ENCODE measurements around the gene SDC4.
A peak's percentile ranks its signal among the peaks of the same experiment; 100 is the strongest.

SDC4 gene

DNA sequence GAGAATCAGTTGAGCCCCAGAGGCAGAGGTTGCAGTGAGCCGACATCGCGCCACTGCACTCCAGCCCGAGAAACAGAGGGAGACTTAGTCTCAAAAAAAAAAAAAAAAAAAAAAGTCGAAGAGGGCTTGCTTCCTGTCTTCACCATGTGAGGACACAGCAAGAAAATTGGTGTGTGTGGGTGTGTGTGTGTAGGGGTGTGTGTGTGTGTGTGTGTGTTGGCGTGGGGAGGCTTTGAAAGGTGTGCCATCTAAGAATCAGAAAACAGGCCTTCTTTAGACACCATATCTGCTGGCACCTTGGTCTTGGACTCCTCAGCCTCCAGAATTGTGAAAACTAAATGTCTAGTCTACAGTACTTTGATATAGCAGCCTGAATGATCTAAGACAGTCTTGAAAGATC lies 48.4 kb downstream of the SDC4 start:
- Histone ChIP-seq H3K9me3 (replicated peaks; ENCODE audit: low read length) (no peaks in the 10 kb centered on the region), H3K4me2 (ENCODE audit: low read length) (no peak overlapping the region), H3K27me3 (ENCODE audit: control insufficient read depth, insufficient read depth, low read length) (peaks cover 43% of the 10 kb centered on the region), H3K36me3 (ENCODE audit: insufficient read depth, low read length) (no peaks in the 10 kb centered on the region), H3K9ac (ENCODE audit: low read depth, low read length) (no peak overlapping the region), H3K4me3 (ENCODE audit: low read length) (no peak overlapping the region), H3K4me1 (ENCODE audit: control insufficient read depth, insufficient read depth, low read length) (no peaks in the 10 kb centered on the region)

GRCh38 chr20:45297786-45298497 lies 50.3 kb downstream of the SDC4 start:
- H3K4me1 ChIP-seq (ENCODE audit: control insufficient read depth, insufficient read depth, low read length), result peaks cover 8% of the 10 kb centered on the region
- H3K9me3 ChIP-seq (replicated peaks; ENCODE audit: low read length), result no peaks in the 10 kb centered on the region
- H3K9ac ChIP-seq (ENCODE audit: low read depth, low read length), result no peak overlapping the region
- no peak overlapping the region for H3K4me2 ChIP-seq (ENCODE audit: low read length)
- H3K36me3 ChIP-seq (ENCODE audit: insufficient read depth, low read length), result no peaks in the 10 kb centered on the region
- H3K4me3 ChIP-seq (ENCODE audit: low read length), result no peak overlapping the region
- H3K27me3 ChIP-seq (ENCODE audit: control insufficient read depth, insufficient read depth, low read length), result peaks cover 36% of the 10 kb centered on the region

DNA sequence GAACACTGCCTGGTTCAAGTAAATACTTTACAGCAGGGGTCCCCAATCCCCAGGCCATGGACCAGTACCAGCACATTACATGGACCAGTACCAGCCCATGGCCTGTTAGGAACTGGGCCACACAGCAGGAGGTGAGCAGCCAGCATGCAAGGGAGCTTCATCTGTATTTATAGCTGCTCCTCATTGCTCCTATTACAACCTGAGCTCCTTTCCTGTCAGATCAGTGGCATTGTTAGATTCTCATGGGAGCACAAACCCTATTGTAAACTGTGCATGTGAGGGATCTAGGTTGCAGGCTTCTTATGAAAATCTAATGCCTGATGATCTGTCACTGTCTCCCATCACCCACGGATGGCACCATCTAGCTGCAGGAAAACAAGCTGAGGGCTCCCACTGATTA lies 53.6 kb downstream of the SDC4 start:
- no peak overlapping the region for H3K4me2 ChIP-seq (ENCODE audit: low read length)
- H3K4me3 ChIP-seq (ENCODE audit: low read length), result no peak overlapping the region
- H3K4me1 ChIP-seq (ENCODE audit: control insufficient read depth, insufficient read depth, low read length), result peaks cover 9% of the 10 kb centered on the region
- H3K36me3 ChIP-seq (ENCODE audit: insufficient read depth, low read length), result no peaks in the 10 kb centered on the region
- H3K9ac ChIP-seq (ENCODE audit: low read depth, low read length), result no peak overlapping the region
- H3K27me3 ChIP-seq (ENCODE audit: control insufficient read depth, insufficient read depth, low read length), result peaks cover 24% of the 10 kb centered on the region
- no peaks in the 10 kb centered on the region for H3K9me3 ChIP-seq (replicated peaks; ENCODE audit: low read length)

DNA sequence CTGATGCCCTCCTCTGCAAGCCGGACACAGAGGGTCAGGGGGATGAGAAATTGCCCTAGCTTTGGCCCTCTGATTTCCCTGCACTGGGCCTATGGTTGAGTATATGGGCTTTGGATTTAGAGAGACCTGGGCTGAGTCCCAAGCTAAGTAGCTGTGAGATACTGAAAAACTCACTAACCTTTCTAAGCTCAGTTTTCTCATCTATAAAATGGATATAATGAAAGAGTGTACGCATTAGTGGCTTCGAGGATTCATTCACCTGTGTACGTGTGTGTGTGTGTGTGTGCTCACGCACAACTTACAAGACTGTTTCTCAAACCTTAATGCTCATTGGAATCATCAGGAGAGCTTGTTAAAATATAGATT lies 54.2 kb downstream of the SDC4 start:
- Histone ChIP-seq H3K9me3 (replicated peaks; ENCODE audit: low read length) (no peaks in the 10 kb centered on the region), H3K27me3 (ENCODE audit: control insufficient read depth, insufficient read depth, low read length) (peaks cover 26% of the 10 kb centered on the region), H3K4me2 (ENCODE audit: low read length) (peak overlapping the region; percentile 93), H3K4me1 (ENCODE audit: control insufficient read depth, insufficient read depth, low read length) (peaks cover 9% of the 10 kb centered on the region), H3K4me3 (ENCODE audit: low read length) (peak overlapping the region; percentile 76), H3K36me3 (ENCODE audit: insufficient read depth, low read length) (no peaks in the 10 kb centered on the region), H3K9ac (ENCODE audit: low read depth, low read length) (no peak overlapping the region)

- Histone ChIP-seq H3K4me1 (ENCODE audit: control insufficient read depth, insufficient read depth, low read length) (peaks cover 9% of the 10 kb centered on the region), H3K36me3 (ENCODE audit: insufficient read depth, low read length) (no peaks in the 10 kb centered on the region), H3K4me3 (ENCODE audit: low read length) (peak overlapping the region; percentile 76), H3K9me3 (replicated peaks; ENCODE audit: low read length) (no peaks in the 10 kb centered on the region), H3K4me2 (ENCODE audit: low read length) (peak overlapping the region; percentile 93), H3K27me3 (ENCODE audit: control insufficient read depth, insufficient read depth, low read length) (peaks cover 33% of the 10 kb centered on the region), H3K9ac (ENCODE audit: low read depth, low read length) (peak overlapping the region; percentile 67)
Measured at GRCh38 chr20:45293041-45294002, 54.9 kb downstream of the SDC4 start.

DNA sequence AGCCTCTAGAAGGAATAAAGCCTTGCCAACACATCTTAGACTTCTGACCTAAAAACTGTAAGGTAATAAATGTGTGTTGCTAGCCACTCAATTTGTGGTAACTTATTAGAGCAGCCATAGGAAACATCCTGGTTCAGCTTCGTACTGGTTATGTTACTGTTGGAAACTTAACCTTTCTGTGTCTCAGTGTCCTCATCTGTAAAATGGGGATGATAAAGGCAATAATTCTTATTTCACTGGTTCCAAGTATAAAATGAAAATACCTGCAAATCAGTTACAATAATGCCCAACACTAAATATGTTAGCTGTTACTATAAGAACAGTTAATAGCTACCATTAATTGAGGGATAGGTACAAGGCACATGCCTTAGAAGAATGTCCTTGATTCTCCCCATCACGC lies 55.9 kb downstream of the SDC4 start:
- Histone ChIP-seq H3K9ac (ENCODE audit: low read depth, low read length) (no peak overlapping the region), H3K4me1 (ENCODE audit: control insufficient read depth, insufficient read depth, low read length) (peaks cover 9% of the 10 kb centered on the region), H3K4me2 (ENCODE audit: low read length) (no peak overlapping the region), H3K9me3 (replicated peaks; ENCODE audit: low read length) (no peaks in the 10 kb centered on the region), H3K27me3 (ENCODE audit: control insufficient read depth, insufficient read depth, low read length) (peaks cover 39% of the 10 kb centered on the region), H3K36me3 (ENCODE audit: insufficient read depth, low read length) (no peaks in the 10 kb centered on the region), H3K4me3 (ENCODE audit: low read length) (no peak overlapping the region)

GRCh38 chr20:45291526-45291925 lies 56.7 kb downstream of the SDC4 start:
- no peak overlapping the region for H3K4me2 ChIP-seq (ENCODE audit: low read length)
- H3K4me3 ChIP-seq (ENCODE audit: low read length), result no peak overlapping the region
- peaks cover 9% of the 10 kb centered on the region for H3K4me1 ChIP-seq (ENCODE audit: control insufficient read depth, insufficient read depth, low read length)
- H3K9me3 ChIP-seq (replicated peaks; ENCODE audit: low read length), result no peaks in the 10 kb centered on the region
- no peaks in the 10 kb centered on the region for H3K36me3 ChIP-seq (ENCODE audit: insufficient read depth, low read length)
- H3K9ac ChIP-seq (ENCODE audit: low read depth, low read length), result no peak overlapping the region
- peaks cover 44% of the 10 kb centered on the region for H3K27me3 ChIP-seq (ENCODE audit: control insufficient read depth, insufficient read depth, low read length)

DNA sequence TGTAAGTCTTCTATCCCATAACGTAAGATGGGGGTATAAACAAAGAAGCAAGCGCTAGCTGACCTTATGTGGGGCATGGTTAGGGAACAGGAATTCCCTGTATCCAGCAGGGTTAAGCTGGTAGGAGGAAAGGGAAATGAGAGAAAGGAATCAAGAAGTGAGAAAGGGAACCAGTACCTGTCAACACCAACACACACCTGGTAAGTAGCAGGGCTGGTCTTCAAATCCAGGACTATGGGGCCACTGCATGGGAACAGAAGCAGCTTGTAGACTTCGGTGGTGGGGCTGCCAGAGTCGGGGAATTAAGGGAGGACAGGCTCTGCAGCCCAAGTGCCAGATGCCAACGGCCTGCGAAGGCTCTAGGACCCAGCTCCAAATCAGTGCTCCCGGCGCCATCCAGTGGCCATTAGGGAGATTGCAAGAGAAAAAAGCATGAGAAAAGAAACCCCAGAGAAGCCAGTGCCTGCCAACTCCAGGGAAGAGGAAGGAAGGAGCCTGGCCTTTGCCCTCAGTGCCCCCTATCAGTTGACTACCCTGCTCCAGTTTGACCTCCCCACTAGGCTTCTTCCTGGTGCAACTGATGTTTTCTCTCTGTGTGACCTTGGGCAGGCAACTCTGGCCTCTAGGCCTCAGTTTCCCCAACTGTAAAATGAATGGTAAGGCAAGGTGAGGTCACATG lies 57.4 kb downstream of the SDC4 start:
- H3K4me1 ChIP-seq (ENCODE audit: control insufficient read depth, insufficient read depth, low read length), result peaks cover 9% of the 10 kb centered on the region
- no peaks in the 10 kb centered on the region for H3K9me3 ChIP-seq (replicated peaks; ENCODE audit: low read length)
- H3K9ac ChIP-seq (ENCODE audit: low read depth, low read length), result no peak overlapping the region
- H3K27me3 ChIP-seq (ENCODE audit: control insufficient read depth, insufficient read depth, low read length), result peaks cover 40% of the 10 kb centered on the region
- no peaks in the 10 kb centered on the region for H3K36me3 ChIP-seq (ENCODE audit: insufficient read depth, low read length)
- no peak overlapping the region for H3K4me3 ChIP-seq (ENCODE audit: low read length)
- H3K4me2 ChIP-seq (ENCODE audit: low read length), result no peak overlapping the region

GRCh38 chr20:45289942-45290676 lies 58.1 kb downstream of the SDC4 start:
- Histone ChIP-seq H3K27me3 (ENCODE audit: control insufficient read depth, insufficient read depth, low read length) (peaks cover 47% of the 10 kb centered on the region), H3K9ac (ENCODE audit: low read depth, low read length) (no peak overlapping the region), H3K4me1 (ENCODE audit: control insufficient read depth, insufficient read depth, low read length) (peaks cover 9% of the 10 kb centered on the region), H3K4me2 (ENCODE audit: low read length) (no peak overlapping the region), H3K4me3 (ENCODE audit: low read length) (no peak overlapping the region), H3K36me3 (ENCODE audit: insufficient read depth, low read length) (no peaks in the 10 kb centered on the region), H3K9me3 (replicated peaks; ENCODE audit: low read length) (no peaks in the 10 kb centered on the region)

GRCh38 chr20:45288860-45289259 lies 59.4 kb downstream of the SDC4 start:
- no peaks in the 10 kb centered on the region for H3K36me3 ChIP-seq (ENCODE audit: insufficient read depth, low read length)
- H3K4me3 ChIP-seq (ENCODE audit: low read length), result no peak overlapping the region
- peaks cover 49% of the 10 kb centered on the region for H3K27me3 ChIP-seq (ENCODE audit: control insufficient read depth, insufficient read depth, low read length)

GRCh38 chr20:45288376-45288775 lies 59.8 kb downstream of the SDC4 start:
- Histone ChIP-seq H3K9me3 (replicated peaks; ENCODE audit: low read length) (no peaks in the 10 kb centered on the region), H3K27me3 (ENCODE audit: control insufficient read depth, insufficient read depth, low read length) (peaks cover 49% of the 10 kb centered on the region), H3K4me2 (ENCODE audit: low read length) (no peak overlapping the region), H3K4me1 (ENCODE audit: control insufficient read depth, insufficient read depth, low read length) (peaks cover 8% of the 10 kb centered on the region), H3K4me3 (ENCODE audit: low read length) (no peak overlapping the region), H3K9ac (ENCODE audit: low read depth, low read length) (no peak overlapping the region), H3K36me3 (ENCODE audit: insufficient read depth, low read length) (no peaks in the 10 kb centered on the region)

More at GRCh38 chr20:45288860-45289259, 59.4 kb downstream of the SDC4 start:
- Histone ChIP-seq H3K9me3 (replicated peaks; ENCODE audit: low read length) (no peaks in the 10 kb centered on the region), H3K4me1 (ENCODE audit: control insufficient read depth, insufficient read depth, low read length) (peaks cover 9% of the 10 kb centered on the region), H3K4me2 (ENCODE audit: low read length) (no peak overlapping the region), H3K9ac (ENCODE audit: low read depth, low read length) (no peak overlapping the region)

Measured in skeletal muscle satellite cell (primary cell).